SK-N-SH (cell line): ENCODE data around the gene EIPR1. TPM values are rescaled to one million over a fixed set of nuclear protein-coding genes. Genes with fewer than 3 reads are reported as not detected.
A peak's percentile ranks its signal among the peaks of the same experiment; 100 is the strongest.

Experiments
- CTCF ChIA-PET: fragments of 300-600, 350-600 bp; formaldehyde crosslinking; extraction: SDS; loops from one replicate; lab custom pipeline; 2021; lab: Yijun Ruan, JAX
- POLR2A ChIA-PET: fragments of 350-600 bp; sonication (Branson Sonifier 250); formaldehyde crosslinking; extraction: SDS; loops from one replicate; lab custom pipeline; 2020; ENCODE audit warnings: antibody characterized with exemption, inconsistent platforms; lab: Yijun Ruan, JAX
- DNase-seq: peaks from one replicate; pipeline ENCODE4 v3.0.0; 2012
- H2AFZ ChIP-seq: fragments of 200-600 bp; sonication (generic); 2 replicates; pipeline ENCODE4 v1.8.1; 2016; ENCODE audit warnings: antibody characterized with exemption, mild to moderate bottlenecking, low read depth
- H3F3A ChIP-seq: fragments of 200-600 bp; sonication (generic); replicated peaks from 2 replicates; pipeline ENCODE3; 2016; ENCODE audit warnings: antibody characterized with exemption, mild to moderate bottlenecking; ENCODE audit not compliant: insufficient read depth
- H3K27ac ChIP-seq, 2 experiments: fragments of 200-500 bp in 1 of 2; fragments of 200-600 bp in 1 of 2; sonication (Bioruptor generic) in 1 of 2; sonication (generic), shearing (Covaris generic) in 1 of 2; 2 replicates each; pipeline versions ENCODE4 v1.5.1 to v1.6.1; 2014 to 2016; ENCODE audit warnings: low read depth in 2 of 2, inconsistent platforms in 1 of 2, low read length in 1 of 2, mild to moderate bottlenecking in 1 of 2, mixed read lengths in 1 of 2
- H3K27me3 ChIP-seq: fragments of 200-600 bp; sonication (generic), shearing (Covaris generic); 2 replicates; pipeline ENCODE4 v1.6.1; 2016; ENCODE audit warnings: mixed run types; ENCODE audit not compliant: insufficient read depth
- H3K36me3 ChIP-seq, 2 experiments: fragments of 200-500 bp in 1 of 2; fragments of 200-600 bp in 1 of 2; sonication (Bioruptor generic) in 1 of 2; sonication (generic) in 1 of 2; replicated peaks in 1 of 2; 2 replicates each; pipeline versions ENCODE3 to v1.5.1; 2014 to 2016; ENCODE audit warnings: low read length in 1 of 2, mild to moderate bottlenecking in 1 of 2; ENCODE audit not compliant: insufficient read depth in 2 of 2, control insufficient read depth in 1 of 2
- H3K4me1 ChIP-seq, 2 experiments: fragments of 200-500 bp in 1 of 2; fragments of 200-600 bp in 1 of 2; sonication (Bioruptor generic) in 1 of 2; sonication (generic), shearing (Covaris generic) in 1 of 2; 2 replicates each; pipeline versions ENCODE4 v1.5.1 to v1.6.1; 2014 to 2016; ENCODE audit warnings: low read depth in 1 of 2, low read length in 1 of 2, mixed run types in 1 of 2; ENCODE audit not compliant: insufficient read depth in 2 of 2, control insufficient read depth in 1 of 2
- H3K4me2 ChIP-seq: fragments of 200-600 bp; sonication (generic), shearing (Covaris generic); 2 replicates; pipeline ENCODE4 v1.6.1; 2017; ENCODE audit warnings: mixed run types
- H3K4me3 ChIP-seq, 2 experiments: fragments of 200-500 bp in 1 of 2; fragments of 200-600 bp in 1 of 2; sonication (Bioruptor generic) in 1 of 2; sonication (generic), shearing (Covaris generic) in 1 of 2; 2 replicates each; pipeline versions ENCODE4 v1.5.1 to v1.8.1; 2014 to 2016; ENCODE audit warnings: low read depth in 2 of 2, inconsistent platforms in 1 of 2, low read length in 1 of 2, mild to moderate bottlenecking in 1 of 2, mixed read lengths in 1 of 2, moderate library complexity in 1 of 2
- H3K79me2 ChIP-seq: fragments of 200-600 bp; sonication (generic); 2 replicates; pipeline ENCODE4 v1.8.1; 2017; ENCODE audit warnings: mild to moderate bottlenecking; ENCODE audit not compliant: insufficient read depth
- H3K9ac ChIP-seq: fragments of 200-600 bp; sonication (generic); 2 replicates; pipeline ENCODE4 v1.6.1; 2017; ENCODE audit warnings: mixed run types
- H3K9me2 ChIP-seq: fragments of 200-600 bp; sonication (generic); 2 replicates; pipeline ENCODE4 v1.6.1; 2017; ENCODE audit warnings: mixed run types
- H3K9me3 ChIP-seq: fragments of 200-600 bp; sonication (generic); 2 replicates; pipeline ENCODE4 v1.6.1; 2017; ENCODE audit warnings: mixed run types, mild to moderate bottlenecking, moderate library complexity
- H4K20me1 ChIP-seq: fragments of 200-600 bp; sonication (generic); 2 replicates; pipeline ENCODE4 v1.6.1; 2017; ENCODE audit warnings: mild to moderate bottlenecking, mixed run types; ENCODE audit not compliant: insufficient read depth
- CHD2 ChIP-seq: fragments of 150-350 bp; IDR thresholded peaks from 2 replicates; pipeline ENCODE4 v1.6.1; 2018; ENCODE audit warnings: low read length; ENCODE audit not compliant: partially characterized antibody
- ELF1 ChIP-seq: IDR thresholded peaks from 2 replicates; pipeline ENCODE4 v1.4.0; 2012
- EP300 ChIP-seq, 2 experiments: IDR thresholded peaks; 2 replicates each; pipeline versions ENCODE4 v1.4.0 to v1.6.1; 2012; ENCODE audit warnings: borderline replicate concordance in 1 of 2, low read depth in 1 of 2, low read length in 1 of 2
- FOSL2 ChIP-seq: IDR thresholded peaks from 2 replicates; pipeline ENCODE4 v1.4.0; 2012; ENCODE audit warnings: low read depth, mild to moderate bottlenecking, moderate library complexity, borderline replicate concordance
- FOXJ3 ChIP-seq: sonication (generic); formaldehyde crosslinking; IDR thresholded peaks from 2 replicates; pipeline ENCODE4 v1.5.1; 2020; ENCODE audit warnings: mild to moderate bottlenecking, missing genetic modification reagents
- FOXM1 ChIP-seq: IDR thresholded peaks from 2 replicates; pipeline ENCODE4 v1.4.0; 2012; ENCODE audit warnings: low read depth, mild to moderate bottlenecking
- GABPA ChIP-seq: IDR thresholded peaks from 2 replicates; pipeline ENCODE4 v1.4.0; 2012; ENCODE audit warnings: low read depth, mild to moderate bottlenecking
- GATA2 ChIP-seq: sonication (generic); formaldehyde crosslinking; IDR thresholded peaks from 2 replicates; pipeline ENCODE4 v1.5.0; 2020; ENCODE audit warnings: mild to moderate bottlenecking, missing genetic modification reagents
- MXI1 ChIP-seq: IDR thresholded peaks from 2 replicates; pipeline ENCODE4 v1.6.1; 2012; ENCODE audit warnings: mild to moderate bottlenecking, low read depth, low read length, improper control_type of control experiment
- NFIC ChIP-seq: IDR thresholded peaks from 2 replicates; pipeline ENCODE4 v1.4.0; 2012; ENCODE audit warnings: borderline replicate concordance
- NRF1 ChIP-seq: IDR thresholded peaks from 2 replicates; pipeline ENCODE4 v1.6.1; 2012; ENCODE audit warnings: low read depth, mild to moderate bottlenecking, low read length
- RFX5 ChIP-seq: IDR thresholded peaks from 2 replicates; pipeline ENCODE4 v1.6.1; 2012; ENCODE audit warnings: mild to moderate bottlenecking, improper control_type of control experiment, low read length
- SMC3 ChIP-seq: IDR thresholded peaks from 2 replicates; pipeline ENCODE4 v1.6.1; 2012; ENCODE audit warnings: low read depth, low read length, improper control_type of control experiment
- TEAD4 ChIP-seq: IDR thresholded peaks from 2 replicates; pipeline ENCODE4 v1.4.0; 2012; ENCODE audit warnings: mild to moderate bottlenecking, borderline replicate concordance; ENCODE audit not compliant: insufficient read depth
- YY1 ChIP-seq: IDR thresholded peaks from 2 replicates; pipeline ENCODE4 v1.4.0; 2012; ENCODE audit warnings: low read depth, mild to moderate bottlenecking
- WGBS: methylation state at CpG from one replicate; pipeline ENCODE4 v1.1.6; 2017; ENCODE audit warnings: low lambda C conversion rate; 5-methylcytosine and 5-hydroxymethylcytosine counted together
- polyA plus RNA-seq, 3 experiments: library from polyadenylated mRNA; depleted of rRNA; stranded (reverse); fragments of >200 nt; gene quantifications; 2 replicates each; pipeline ENCODE4 v1.2.3, GENCODE V29; 2012
- TF ChIP-seq, protein P1 (sequence below): IDR thresholded peaks from 2 replicates; pipeline ENCODE4 v1.4.0; 2012; ENCODE audit warnings: low read depth, borderline replicate concordance
- TF ChIP-seq, protein P2 (sequence below): IDR thresholded peaks from 2 replicates; pipeline ENCODE4; 2012
- TF ChIP-seq, protein P3 (sequence below): IDR thresholded peaks from 2 replicates; pipeline ENCODE4 v1.4.0; 2012; ENCODE audit warnings: low read depth, borderline replicate concordance
- TF ChIP-seq, protein P4 (sequence below): fragments of 150-350 bp; IDR thresholded peaks from 2 replicates; pipeline ENCODE4 v1.6.1; 2017; ENCODE audit warnings: antibody characterized with exemption, low read length, low read depth, borderline replicate concordance

EIPR1 gene
- polyA plus RNA-seq, 1 of the 3 experiments (the other 2 are of a cell fraction) = 85.9 TPM

DNA sequence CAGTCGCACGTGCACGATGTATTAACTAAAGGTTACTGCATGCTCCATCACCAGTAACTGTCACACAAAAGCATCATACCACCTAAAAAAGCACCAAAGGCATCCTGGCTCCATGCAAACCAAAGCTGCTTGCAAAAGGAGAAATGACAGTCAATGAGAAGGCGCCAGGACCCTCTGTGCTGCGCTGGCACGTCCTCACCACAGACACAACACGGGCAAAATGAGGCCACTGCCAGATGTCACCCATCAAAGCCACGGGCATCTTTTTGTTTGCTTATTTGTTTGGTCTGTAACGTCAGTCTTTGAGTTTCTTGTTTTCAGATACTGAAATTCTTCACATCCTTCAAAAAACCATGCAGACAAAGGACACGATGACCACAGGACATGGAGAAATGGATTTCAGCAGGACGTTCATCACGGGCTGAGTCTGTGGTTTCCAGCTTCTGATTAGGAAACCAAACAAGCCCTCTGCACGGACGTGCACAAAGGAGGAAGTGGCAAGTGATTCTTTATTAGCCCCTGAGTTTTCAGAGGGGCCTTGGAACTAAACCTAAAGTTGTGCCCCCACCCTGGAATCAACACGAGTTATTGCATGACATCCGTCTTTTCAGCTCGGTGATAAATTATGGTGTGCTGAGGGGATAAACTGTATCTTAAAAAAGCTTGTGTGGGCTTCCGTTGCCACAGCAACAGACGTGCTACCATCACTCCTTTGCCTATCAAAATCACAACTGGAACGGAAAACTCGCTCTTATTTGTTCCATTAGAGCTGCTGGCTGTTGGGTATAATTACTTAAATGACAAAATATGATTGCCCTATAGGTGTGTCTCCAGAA lies 181.8 kb downstream of the EIPR1 start:
- Histone ChIP-seq H3K9me2 (no peaks in the 10 kb centered on the region), H3K79me2 (no peaks in the 10 kb centered on the region), H3K9ac (no peak overlapping the region), H4K20me1 (no peaks in the 10 kb centered on the region), H3K4me1 (peaks cover 0 to 58% of the 10 kb centered on the region in 2 experiments; a peak in 2 of 4 replicates), H3K4me2 (no peak overlapping the region), H3K27me3 (no peaks in the 10 kb centered on the region), H3K27ac (peak overlapping the region in 1 of 2 experiments; percentile 36; a peak in 2 of 4 replicates), H3K36me3 (peaks cover 3 to 56% of the 10 kb centered on the region in 2 experiments), H3F3A (no peaks in the 10 kb centered on the region), H2AFZ (no peak overlapping the region), H3K4me3 (no peak overlapping the region), H3K9me3 (no peaks in the 10 kb centered on the region)
- DNase-seq = peak; percentile 15
- TF ChIP-seq YY1 (no peak), CHD2 (no peak), NFIC (no peak), SMC3 (no peak), RFX5 (no peak), TEAD4 (no peak), EP300 (IDR thresholded peaks at IDR 0.05; ENCODE audit: borderline replicate concordance in 1 of 2, low read depth in 1 of 2, low read length in 1 of 2) (no peak)
- TF ChIP-seq, protein P1, sequence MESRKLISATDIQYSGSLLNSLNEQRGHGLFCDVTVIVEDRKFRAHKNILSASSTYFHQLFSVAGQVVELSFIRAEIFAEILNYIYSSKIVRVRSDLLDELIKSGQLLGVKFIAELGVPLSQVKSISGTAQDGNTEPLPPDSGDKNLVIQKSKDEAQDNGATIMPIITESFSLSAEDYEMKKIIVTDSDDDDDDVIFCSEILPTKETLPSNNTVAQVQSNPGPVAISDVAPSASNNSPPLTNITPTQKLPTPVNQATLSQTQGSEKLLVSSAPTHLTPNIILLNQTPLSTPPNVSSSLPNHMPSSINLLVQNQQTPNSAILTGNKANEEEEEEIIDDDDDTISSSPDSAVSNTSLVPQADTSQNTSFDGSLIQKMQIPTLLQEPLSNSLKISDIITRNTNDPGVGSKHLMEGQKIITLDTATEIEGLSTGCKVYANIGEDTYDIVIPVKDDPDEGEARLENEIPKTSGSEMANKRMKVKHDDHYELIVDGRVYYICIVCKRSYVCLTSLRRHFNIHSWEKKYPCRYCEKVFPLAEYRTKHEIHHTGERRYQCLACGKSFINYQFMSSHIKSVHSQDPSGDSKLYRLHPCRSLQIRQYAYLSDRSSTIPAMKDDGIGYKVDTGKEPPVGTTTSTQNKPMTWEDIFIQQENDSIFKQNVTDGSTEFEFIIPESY = no peak
- 90% methylated on average over 21 of the region's 21 CpGs for WGBS
- CTCF ChIA-PET = interaction anchor here (1.2 to 1.8 kb wide), 4 partner anchors 9 to 228 kb away, joined by 4 to 5 read pairs (median 4); no protein-coding TSS in a partner anchor
- POLR2A ChIA-PET = interaction anchor here (1.4 kb wide), 1 partner anchor 183 kb away, joined by 3 read pairs; no protein-coding TSS in a partner anchor

DNA sequence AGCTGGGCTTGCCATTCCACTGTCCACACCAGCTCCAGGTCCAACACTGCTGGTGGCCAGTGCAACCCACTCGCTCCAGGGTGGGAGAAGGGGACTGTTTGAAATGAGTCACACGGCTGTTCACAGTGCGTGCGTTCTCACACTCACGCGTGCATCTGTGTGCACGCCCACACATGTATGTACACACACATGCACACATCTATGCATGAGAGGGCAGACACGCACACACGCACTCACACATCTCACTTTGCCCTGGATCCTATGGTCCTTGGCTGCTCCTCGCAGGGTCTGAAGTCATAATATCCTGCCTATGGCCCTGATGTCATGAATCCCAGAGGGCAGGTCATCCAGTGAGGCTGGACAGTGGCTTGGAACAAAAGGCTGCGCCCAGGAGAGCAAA lies 182.8 kb downstream of the EIPR1 start:
- POLR2A ChIA-PET = interaction anchor here (1.8 kb wide), 1 partner anchor 67 kb away, joined by 5 read pairs; no protein-coding TSS in a partner anchor
- Histone ChIP-seq H3K9me2 (no peaks in the 10 kb centered on the region), H3F3A (no peaks in the 10 kb centered on the region), H3K9me3 (no peaks in the 10 kb centered on the region), H2AFZ (no peak overlapping the region), H3K4me3 (no peak overlapping the region), H3K4me1 (peaks cover 0 to 56% of the 10 kb centered on the region in 2 experiments; a peak in 2 of 4 replicates), H4K20me1 (no peaks in the 10 kb centered on the region), H3K79me2 (no peaks in the 10 kb centered on the region), H3K4me2 (no peak overlapping the region), H3K27me3 (no peaks in the 10 kb centered on the region), H3K36me3 (peaks cover 3 to 64% of the 10 kb centered on the region in 2 experiments), H3K27ac (peak overlapping the region in 1 of 2 experiments; percentile 88; a peak in 1 of 4 replicates), H3K9ac (no peak overlapping the region)
- DNase-seq = peak; percentile 14
- WGBS = 96% methylated on average over 11 of the region's 11 CpGs
- CTCF ChIA-PET = no interaction called here
- TF ChIP-seq, protein P2, sequence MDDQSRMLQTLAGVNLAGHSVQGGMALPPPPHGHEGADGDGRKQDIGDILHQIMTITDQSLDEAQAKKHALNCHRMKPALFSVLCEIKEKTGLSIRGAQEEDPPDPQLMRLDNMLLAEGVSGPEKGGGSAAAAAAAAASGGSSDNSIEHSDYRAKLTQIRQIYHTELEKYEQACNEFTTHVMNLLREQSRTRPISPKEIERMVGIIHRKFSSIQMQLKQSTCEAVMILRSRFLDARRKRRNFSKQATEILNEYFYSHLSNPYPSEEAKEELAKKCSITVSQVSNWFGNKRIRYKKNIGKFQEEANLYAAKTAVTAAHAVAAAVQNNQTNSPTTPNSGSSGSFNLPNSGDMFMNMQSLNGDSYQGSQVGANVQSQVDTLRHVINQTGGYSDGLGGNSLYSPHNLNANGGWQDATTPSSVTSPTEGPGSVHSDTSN = no peak
- TF ChIP-seq NRF1 = no peak
- no peak for TF ChIP-seq ELF1
- TF ChIP-seq FOSL2 = no peak
- no peak for TF ChIP-seq FOXJ3
- TF ChIP-seq NFIC = no peak
- TF ChIP-seq FOXM1 = no peak
- no peak for TF ChIP-seq MXI1
- TF ChIP-seq, protein P3, sequence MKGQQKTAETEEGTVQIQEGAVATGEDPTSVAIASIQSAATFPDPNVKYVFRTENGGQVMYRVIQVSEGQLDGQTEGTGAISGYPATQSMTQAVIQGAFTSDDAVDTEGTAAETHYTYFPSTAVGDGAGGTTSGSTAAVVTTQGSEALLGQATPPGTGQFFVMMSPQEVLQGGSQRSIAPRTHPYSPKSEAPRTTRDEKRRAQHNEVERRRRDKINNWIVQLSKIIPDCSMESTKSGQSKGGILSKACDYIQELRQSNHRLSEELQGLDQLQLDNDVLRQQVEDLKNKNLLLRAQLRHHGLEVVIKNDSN = no peak
- TF ChIP-seq, protein P4, sequence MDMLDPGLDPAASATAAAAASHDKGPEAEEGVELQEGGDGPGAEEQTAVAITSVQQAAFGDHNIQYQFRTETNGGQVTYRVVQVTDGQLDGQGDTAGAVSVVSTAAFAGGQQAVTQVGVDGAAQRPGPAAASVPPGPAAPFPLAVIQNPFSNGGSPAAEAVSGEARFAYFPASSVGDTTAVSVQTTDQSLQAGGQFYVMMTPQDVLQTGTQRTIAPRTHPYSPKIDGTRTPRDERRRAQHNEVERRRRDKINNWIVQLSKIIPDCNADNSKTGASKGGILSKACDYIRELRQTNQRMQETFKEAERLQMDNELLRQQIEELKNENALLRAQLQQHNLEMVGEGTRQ = no peak
- TF ChIP-seq GABPA = no peak
- TF ChIP-seq, protein P1 = no peak
- no peak for TF ChIP-seq TEAD4
- no peak for TF ChIP-seq GATA2 (CRISPR knock-in tag)
- TF ChIP-seq YY1 = no peak
